Cerebellar cortex (tissue), 1 donor: ENCODE measurements around the gene FIP1L1.
"Not testable (repeated sequence)": the region's sequence is repeated elsewhere in the genome, so short reads cannot be mapped to it uniquely, and the experiment has no call there.

Source experiments
- DNase-seq: peaks from one replicate; pipeline ENCODE4 v3.0.0-alpha.2; 2015; ENCODE audit warnings: low spot score

Gene FIP1L1, protein sequence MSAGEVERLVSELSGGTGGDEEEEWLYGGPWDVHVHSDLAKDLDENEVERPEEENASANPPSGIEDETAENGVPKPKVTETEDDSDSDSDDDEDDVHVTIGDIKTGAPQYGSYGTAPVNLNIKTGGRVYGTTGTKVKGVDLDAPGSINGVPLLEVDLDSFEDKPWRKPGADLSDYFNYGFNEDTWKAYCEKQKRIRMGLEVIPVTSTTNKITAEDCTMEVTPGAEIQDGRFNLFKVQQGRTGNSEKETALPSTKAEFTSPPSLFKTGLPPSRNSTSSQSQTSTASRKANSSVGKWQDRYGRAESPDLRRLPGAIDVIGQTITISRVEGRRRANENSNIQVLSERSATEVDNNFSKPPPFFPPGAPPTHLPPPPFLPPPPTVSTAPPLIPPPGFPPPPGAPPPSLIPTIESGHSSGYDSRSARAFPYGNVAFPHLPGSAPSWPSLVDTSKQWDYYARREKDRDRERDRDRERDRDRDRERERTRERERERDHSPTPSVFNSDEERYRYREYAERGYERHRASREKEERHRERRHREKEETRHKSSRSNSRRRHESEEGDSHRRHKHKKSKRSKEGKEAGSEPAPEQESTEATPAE

DNA sequence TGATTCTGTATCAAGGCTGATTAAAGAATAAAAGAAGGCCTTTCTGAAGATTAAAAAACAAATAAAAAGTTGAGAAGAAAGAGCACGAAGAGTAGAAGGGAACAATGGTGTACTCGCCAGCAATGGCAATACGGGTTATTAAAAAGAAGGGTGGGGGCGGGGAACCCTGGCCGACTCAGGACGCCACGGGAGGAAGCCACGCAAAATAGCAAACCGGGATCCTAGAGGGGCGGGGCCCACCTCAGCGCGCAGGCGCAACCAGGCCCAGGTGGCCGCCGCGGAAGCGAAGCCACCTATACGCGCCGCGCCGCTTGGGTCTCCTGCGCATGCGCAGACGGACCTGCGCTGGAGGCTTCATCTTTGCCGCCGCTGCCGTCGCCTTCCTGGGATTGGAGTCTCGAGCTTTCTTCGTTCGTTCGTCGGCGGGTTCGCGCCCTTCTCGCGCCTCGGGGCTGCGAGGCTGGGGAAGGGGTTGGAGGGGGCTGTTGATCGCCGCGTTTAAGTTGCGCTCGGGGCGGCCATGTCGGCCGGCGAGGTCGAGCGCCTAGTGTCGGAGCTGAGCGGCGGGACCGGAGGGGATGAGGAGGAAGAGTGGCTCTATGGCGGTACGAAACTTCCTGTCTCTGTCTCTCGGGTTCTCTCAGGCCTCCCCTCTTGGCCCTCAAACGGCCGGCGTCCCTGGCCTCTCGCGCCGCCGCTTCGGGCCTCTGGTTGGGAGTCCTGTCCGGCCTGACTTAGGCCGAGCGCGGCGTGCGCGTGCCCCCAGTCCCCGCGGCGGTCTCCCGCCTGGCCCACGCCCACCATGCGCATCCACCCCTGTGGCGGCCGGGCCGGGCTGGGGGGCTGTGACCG is at the start of gene FIP1L1:
TSS of gene FIP1L1 (plus strand) at position 323 of the 852 bp plus-strand sequence. CDS start at position 521, 198 bp downstream.
- peak; percentile 91 for DNase-seq

DNA sequence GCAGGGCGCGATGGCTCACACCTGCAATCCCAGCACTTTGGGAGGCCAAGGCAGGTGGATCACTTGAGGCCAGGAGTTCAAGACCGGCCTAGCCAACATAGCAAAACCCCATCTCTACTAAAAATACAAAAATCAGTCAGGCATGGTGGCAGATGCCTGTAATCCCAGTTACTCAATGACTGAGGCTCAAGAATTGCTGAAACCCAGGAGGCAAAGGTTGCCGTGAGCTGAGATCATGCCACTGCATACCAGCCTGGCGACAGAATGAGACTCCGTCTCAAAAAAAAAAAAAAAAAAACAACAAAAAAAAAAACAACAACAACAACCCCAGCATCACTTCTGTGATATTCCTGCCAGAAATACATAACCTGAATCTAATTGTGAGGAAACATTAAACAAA is 42.5 kb upstream of the FIP1L1 start:
- DNase-seq: not testable (repeated sequence)

DNA sequence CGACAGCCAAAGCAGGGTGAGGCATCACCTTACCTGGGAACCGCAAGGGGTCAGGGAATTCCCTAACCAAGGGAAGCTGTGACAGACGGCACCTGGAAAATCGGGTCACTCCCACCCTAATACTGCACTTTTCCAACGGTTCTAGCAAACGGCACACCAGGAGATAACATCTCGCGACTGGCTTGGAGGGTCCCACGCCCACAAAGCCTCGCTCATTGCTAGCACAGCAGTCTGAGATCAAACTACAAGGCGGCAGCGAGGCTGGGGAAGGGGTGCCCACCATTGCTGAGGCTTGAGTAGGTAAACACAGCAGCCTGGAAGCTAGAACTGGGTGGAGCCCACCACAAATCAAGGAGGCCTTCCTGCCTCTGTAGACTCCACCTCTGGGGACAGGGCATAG is 37.3 kb upstream of the FIP1L1 start:
- DNase-seq: not testable (repeated sequence)

DNA sequence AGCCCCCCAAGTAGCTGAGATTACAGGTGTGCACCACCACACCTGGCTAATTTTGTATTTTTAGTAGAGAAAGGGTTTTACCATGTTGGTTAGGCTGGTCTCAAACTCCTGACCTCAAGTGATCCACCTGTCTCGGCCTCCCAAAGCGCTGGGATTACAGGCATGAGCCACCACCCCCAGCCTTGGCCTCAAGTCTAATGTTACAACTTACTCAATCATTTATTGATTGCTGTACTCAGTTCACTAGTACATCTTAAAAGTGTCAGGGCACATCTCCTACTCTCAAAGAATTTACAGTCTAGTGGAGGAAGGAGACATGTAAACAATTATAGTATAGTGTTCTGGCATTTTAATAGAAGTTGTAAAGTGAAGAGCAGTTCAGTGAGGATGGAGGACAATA is 31.0 kb upstream of the FIP1L1 start:
- DNase-seq: not testable (repeated sequence)

DNA sequence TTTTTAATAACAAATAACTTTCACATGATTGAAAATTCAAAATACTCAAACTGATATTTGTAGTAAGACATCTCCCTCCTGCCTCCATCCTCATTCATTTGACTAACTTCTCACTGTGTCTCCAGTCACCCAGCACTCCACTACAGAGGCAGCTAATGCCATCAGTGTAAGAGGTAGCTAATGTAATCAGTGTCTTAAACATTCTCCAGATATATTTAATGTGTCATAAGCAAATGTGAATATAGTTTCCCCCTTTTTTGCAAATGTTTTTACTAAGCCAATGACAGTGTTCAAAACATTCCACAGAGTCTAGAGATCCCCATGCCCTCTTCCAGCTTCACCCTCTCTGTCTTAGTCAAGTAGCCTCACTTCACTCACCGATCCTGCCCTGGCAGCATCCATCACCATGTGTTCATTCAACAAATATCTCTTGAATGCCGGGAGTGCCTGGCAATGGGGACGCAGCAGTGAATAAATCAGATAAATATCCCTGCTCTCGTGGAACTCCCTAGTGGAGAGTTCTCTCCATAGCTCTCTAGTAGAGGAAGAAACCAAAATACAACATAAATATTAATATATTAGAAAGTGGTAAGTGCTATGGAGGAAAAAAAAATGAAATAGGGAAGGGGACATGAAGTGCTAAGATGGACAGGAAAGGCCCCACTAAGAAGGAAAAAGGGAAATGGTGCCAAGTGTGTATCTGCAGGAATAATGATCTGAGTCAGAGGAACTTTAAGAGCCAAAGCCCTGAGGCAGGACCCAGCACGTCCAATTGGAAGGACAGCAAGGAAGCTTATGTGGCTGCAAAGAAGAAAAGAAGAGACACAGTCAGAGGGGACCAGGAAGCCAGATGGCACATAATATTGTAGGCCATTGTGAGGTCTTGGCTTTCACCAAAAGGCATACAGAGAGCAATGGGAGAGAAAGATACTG is 30.3 kb upstream of the FIP1L1 start:
- DNase-seq: peak; percentile 45

DNA sequence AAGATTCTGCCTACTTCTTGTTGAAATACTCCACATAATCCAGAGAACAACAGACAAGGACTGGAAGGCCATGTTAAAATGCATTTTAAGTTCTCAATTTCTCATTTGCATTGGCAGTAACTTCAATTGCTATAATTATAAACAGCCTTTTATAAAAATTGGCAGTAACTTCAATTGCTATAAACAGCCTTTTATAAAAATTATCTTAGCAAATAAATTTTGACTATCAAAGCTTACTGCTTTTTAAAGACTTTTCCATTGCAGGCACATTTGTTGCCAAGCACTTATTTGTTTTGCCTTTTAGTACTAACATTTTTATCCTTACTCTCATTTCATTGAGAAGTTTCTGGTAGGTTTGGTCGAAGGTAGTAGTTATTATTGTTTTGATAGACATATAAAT is 29.4 kb upstream of the FIP1L1 start:
- DNase-seq: no peak

DNA sequence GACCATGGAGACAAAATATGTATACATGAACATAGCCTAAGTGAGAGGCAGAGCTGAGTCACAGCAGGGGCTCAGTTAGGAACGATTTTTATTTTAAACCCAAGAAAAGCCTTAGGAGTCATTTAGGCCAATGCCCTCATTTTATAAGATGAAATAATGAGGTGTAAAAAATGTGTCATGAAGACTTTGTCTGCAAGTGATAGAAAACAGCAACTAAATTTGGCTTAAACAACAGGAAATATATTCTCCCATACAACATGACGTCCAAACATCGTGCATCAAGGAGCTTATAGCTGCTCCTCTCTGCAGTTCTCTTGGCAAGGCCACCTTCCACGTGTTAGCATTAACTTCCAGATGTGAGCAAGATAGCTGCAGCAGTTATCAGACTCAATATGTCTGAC is 28.4 kb upstream of the FIP1L1 start:
- no peak for DNase-seq

DNA sequence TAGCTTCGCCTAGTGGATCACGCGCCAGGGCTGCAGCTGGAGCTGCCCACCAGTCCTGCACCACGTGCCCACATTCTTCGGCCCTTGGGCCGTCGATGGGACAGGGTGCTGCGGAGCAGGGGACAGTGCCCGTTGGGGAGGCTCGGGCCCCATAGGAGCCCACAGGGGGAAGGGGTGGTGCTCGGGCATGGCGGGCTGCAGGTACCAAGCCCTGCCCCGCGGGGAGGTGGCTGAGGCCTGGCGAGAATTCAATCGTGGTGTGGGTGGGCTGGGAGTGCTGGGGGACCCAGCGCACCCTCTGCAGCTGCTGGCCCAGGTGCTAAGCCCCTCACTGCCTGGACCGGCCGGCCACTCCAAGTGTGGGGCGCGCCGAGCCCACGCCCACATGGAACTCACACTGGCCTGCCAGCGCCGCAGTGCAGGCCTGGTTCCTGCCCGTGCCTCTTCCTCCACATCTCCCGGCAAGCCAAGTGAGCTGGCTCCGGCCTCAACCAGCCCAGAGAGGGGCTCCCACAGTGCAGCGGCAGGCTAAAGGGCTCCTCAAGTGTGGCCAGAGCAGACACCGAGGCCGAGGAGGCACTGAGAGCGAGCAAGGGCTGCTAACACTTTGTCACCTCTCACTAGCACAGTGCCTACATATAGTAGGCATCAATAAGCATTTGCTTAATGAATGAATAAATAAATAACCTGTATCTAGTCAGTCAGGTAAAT is 23.3 kb upstream of the FIP1L1 start:
- no peak for DNase-seq

DNA sequence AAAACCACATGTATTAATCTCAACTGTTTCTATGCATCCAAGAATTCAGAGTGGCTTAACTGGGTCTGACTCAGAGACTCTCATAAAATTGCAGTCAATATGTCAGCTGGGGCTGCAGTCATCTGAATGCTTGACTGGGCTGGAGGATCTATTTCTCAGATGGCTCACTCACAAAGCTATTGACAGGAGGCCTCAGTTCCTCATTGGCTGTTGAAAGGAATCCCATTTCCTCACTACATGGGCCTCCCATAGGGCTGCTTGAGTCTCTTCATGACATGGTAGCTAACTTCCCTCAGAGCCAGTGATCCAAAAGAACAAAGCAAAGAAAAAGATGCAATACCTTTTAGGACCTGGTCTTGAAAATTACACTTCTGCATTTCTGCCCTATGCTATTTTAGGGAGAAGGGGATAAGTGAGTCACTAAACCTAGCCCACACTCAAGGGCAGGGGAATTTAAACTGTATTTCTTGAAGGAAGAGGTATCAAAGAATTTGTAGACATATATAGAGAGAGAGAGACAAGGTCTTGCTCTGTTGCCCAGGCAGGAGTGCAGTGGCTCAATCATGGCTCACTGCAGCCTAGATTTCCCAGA is 21.4 kb upstream of the FIP1L1 start:
- no peak for DNase-seq

DNA sequence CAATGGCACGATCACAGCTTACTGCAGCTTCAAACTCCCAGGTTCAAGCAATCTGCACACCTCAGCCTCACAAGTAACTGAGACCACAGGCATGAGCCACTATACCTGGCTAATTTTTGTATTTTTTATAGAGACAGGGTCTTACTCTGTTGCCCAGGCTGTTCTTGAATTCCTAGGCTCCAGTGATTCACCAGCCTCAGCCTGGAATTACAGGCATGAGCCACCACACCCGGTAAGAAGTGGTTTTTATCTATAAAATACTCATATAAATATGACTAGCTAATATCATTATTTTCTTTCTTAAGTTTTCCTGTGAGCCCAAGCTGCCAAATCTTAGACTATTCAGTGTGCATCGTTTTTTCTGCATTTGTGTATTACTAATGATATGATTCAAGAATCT is 16.0 kb upstream of the FIP1L1 start:
- DNase-seq: no peak

DNA sequence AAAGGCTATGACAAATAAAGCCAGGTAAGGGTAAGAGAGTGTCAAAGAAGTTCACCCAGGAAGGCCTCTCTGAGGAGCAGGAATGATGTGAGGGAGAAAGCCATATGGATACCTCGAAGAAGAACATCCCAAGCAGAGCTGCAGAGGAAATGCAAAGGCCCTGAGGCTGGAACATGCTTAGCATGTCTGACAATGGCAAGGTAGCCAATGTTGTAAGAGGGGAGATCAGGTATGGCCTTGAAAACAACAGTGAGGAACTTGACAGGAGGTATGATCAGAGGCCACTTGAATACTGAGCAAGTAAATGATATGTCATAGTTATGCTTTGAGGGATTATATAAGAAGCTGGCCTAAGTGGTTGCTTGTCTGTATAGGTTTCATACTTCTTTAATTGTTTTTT is 15.3 kb upstream of the FIP1L1 start:
- DNase-seq: no peak

DNA sequence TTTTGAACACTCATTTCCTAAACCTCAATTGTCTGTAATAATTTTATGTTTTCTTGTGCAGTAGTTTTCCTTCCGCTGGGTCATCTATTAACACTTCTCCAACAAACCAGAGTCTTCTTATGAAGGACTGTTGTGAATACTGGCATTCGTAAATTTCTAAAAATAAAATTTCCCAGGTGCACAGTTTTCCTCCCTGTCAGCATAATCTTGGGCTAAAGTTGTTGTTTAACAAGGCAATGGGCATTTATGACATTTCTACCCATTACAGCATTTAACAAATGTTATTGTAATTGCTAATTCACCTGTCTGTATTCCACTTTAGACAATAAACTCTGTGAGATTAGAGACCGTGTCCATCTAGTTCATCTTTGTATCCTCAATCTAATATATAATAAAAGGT is 12.8 kb upstream of the FIP1L1 start:
- no peak for DNase-seq

DNA sequence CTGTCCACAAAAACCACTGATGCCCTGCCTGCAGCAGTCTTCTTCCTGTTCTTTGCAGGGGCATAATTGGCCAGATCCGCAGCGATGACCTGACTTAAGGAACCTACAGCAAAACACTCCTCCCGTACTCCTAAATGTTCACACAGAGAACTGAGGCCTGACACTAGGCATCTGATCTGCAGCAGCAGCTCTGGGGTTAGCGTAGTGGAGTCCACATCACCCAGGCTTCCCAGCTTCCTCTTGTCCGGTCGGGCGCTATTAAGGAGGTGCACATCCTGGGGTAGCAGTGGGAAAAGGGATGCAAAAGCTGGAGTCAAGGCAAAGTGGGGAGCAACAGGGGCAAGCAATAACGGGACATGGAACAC is 12.3 kb upstream of the FIP1L1 start:
- DNase-seq: peak; percentile 32

DNA sequence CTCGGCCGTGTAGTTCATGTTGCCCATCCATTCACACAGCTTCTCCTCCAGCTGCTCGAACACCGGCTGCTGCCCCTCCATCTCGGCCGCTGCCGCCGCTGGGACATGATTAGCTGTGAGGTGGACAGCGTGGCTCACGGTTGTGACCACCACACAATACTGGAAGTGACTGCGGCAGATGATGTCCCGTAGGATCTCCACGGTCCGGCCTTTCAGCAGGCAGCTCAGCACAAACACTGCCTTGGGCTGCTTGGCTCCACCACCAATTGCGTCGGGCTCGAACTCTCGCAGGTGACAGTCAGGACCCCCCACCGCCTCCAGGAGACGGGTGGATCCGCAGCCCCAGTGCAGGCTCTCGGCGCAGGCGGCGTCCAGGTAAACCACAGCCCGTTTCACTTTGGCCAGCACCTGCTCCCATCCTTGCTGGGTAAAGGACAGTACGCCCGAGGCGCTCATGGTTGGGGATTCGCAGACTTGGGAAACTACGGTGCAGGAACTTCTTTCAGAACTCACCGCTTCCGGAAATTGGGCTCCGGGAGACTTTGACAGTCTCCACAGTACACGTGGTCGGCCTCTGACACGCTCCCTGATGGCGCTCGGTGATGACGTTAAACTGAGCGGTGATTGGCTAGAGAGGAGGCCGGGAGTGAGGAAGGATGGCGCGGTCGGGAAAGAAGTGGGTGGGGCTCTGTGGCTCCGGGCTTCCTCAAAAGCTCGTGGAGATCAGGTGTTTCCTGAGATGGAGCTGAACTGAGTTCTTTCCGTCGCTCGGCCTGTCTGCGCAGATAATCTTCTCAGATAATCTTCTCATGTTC is 11.7 kb upstream of the FIP1L1 start, which contains the start of gene SCFD2:
TSS of gene SCFD2 (minus strand) at position 576 of the 815 bp plus-strand sequence.
- DNase-seq: peak; percentile 99

DNA sequence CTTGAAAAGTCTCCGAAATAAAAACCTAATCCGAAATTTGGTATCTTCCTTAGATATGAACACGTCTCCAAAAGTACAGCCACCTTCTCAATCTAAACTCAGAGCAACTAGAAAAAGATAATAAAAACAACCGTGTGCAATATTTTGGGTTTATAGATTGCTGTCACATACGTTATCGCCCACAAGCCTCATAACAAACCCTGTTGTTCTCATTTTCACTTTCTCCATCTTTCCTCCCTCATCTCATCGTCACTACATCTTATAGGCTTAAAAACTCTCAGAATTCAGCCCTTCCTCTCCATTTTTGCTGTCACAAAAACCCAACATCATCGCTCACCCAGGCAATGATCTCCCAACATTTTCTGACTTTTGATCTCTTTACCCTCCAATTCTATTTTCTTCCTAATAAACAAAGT is 11.1 kb upstream of the FIP1L1 start:
- no peak for DNase-seq

DNA sequence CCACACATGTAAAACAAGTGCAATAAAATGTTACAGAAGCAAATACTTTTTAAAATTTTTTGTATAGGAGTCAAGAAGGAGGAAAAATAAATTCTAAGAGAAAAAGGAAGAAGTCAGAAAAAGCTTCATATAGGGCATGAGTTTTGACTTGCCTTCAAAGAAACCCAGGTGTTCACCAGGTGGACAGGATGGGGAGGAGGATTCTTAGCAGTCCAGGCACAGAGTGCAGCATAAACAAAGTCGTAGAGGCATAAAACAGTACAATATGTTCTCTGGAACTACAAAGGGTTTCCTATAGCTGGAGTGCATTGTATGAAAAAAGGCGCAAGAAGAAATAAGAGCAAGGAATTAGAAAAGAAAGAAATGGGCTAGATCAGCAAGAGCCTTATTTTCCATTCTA is 9.7 kb upstream of the FIP1L1 start:
- DNase-seq: no peak

DNA sequence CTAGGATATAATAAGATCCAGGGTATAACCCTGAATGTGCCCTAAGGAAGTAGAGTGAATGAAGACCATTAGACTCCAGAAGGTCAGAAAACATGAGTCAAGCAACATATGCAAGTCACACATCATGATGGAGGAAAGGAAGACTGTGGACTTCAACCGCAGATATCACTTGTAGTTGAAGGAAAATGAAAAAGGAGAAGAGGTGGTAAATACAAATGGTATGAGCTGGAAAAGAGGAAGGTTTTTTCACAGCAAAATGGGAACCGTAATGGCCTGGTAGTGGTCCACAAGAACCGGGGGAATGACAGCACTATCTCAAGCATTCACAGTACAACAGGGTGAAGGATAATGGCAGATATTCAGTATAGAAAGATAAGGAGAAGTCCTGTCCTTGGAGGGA is 6.4 kb upstream of the FIP1L1 start:
- no peak for DNase-seq

DNA sequence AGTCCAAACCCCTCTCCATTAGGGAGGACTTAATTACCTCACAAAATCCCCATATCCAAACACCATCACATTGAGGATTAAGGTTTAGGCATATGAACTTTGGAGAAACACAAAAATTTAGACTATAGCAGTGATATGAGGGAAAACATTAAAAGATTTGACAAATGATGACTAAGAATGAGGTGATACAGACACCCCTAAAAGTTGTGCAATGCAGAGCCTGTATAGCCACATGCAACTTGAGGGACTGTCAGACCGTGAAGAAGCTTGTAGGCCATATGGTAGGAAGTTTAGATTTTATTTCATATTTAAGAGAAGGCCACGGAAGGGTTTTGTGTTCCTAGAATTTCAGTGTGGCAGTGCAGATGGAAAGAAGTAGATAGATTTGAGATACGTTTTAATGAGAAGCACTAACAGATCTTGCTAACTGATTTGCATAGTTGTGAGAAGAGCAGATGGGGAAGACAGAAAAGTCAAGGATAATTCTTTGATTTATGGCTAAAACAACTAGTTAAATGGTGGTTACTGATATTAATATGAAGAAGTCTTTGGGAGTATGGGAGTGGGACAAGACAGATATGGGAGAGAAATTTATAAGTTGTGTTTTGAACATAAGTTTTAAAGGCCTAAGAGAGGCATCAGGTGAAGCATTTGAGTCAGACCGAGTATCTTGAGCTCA is 5.5 kb upstream of the FIP1L1 start:
- DNase-seq: no peak

DNA sequence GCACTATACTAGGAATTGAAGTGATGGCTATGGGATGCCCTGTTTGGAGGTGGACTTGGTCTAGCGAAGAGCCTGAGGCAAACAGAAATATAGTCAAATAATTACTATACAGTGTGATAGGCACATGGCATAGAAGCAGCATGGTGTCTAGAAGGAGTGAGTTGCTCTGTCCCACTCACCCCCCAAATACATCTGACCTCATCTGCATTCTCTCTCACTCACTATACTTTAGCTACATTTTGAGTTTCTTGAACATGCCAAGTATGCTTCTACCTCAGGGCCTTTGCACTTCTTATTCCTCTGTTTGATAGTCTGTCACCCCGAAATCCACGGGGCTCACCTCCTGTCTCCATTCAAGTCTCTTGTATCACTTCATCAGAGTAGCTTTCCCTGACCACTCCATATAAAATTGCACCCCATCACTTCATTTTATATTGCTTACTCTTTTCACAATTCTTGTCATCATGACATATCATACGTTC is 2.6 kb upstream of the FIP1L1 start:
- no peak for DNase-seq
